ENCODE measurements around the gene UBE2H.
"Not testable (repeated sequence)": the region's sequence is repeated elsewhere in the genome, so short reads cannot be mapped to it uniquely, and the experiment has no call there.

UBE2H gene

DNA sequence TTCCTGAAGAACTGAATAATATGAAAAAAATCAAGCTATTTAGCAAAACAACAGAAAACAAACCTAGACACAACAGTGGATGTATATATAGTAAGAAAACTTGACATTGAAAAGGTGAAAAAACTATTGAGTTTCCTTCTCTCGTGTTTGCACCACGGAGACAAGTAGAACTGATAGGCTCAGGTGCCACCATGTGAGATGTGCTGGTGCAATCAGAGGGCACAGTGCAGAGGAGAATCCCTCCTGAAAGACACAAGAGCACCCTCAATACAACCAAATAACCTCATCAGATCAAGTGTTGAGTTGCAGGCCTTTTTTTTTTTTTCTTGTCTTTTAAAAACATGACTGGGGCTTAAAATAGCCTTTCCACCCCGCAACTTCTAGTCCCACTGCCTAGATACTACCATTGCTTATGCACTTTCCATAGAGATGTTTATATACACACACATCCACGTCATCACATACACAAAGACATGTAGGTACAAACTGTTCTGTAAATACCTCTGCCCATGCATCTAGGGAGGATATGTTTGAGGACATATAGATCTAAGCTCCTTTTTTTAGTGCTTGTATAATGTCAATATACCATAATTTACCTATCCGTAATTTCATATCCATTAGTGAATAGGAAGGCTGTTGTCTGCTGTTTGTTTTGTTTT is 54.1 kb downstream of the UBE2H start:
- Histone ChIP-seq H3K27me3 (no peaks in the 10 kb centered on the region; the same call in 1 of the 2 replicates), H3K4me1 (no peaks in the 10 kb centered on the region), H3K36me3 (peaks cover 5% of the 10 kb centered on the region; the same call in 1 of the 2 replicates), H3K4me3 (ENCODE audit: low read depth, low read length) (no peak overlapping the region), H3K9me3 (no peaks in the 10 kb centered on the region)
- TF ChIP-seq CTCF (IDR thresholded peaks at IDR 0.05; ENCODE audit: low read depth, low read length): no peak
- no peak for DNase-seq

GRCh38 chr7:129898007-129898406 is 54.8 kb downstream of the UBE2H start:
- H3K36me3 ChIP-seq: peaks cover 5% of the 10 kb centered on the region; the same call in 1 of the 2 replicates
- DNase-seq: no peak
- no peak for TF ChIP-seq CTCF (IDR thresholded peaks at IDR 0.05; ENCODE audit: low read depth, low read length)
- no peak overlapping the region for H3K4me3 ChIP-seq (ENCODE audit: low read depth, low read length)
- H3K4me1 ChIP-seq: no peaks in the 10 kb centered on the region
- no peaks in the 10 kb centered on the region; the same call in 1 of the 2 replicates for H3K27me3 ChIP-seq
- H3K9me3 ChIP-seq: no peaks in the 10 kb centered on the region

DNA sequence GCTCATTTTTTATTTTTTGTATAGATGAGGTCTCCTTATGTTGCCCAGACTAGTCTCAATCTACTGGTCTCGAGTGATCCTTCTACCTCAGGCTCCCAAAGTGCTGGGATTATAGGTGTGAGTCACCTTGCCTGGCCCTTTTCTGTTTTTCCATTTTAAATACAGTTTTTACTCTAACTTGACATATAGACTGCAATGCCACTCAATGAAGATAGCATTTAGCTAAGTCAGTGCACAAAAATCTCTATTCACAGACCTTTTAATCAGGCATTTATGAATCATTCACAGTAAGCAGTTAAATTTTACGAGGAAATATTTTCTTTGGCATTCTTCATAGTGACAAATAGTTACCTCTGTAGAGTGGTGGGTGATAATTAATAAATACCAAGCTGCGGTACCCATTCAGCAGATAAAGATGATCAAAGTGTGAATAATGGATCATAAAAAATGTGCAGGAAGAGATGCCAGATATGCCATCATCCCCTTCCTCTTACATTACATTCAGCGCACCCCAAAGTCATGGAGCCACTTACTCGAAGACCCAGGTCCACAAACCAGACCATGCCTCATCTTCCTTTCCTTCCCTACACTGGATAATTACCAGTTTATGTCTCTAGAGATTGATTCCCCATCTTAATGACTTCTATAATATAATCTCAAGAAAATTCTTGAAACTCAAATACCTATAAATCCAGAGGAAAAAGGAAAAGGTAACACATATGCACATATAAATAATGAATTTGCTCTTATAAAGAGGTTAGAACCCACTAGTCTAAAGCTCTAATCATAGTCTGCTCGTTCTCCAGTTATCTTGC is 56.0 kb downstream of the UBE2H start:
- no peaks in the 10 kb centered on the region; the same call in 1 of the 2 replicates for H3K27me3 ChIP-seq
- no peaks in the 10 kb centered on the region for H3K9me3 ChIP-seq
- peaks cover 5% of the 10 kb centered on the region; the same call in 1 of the 2 replicates for H3K36me3 ChIP-seq
- no peak for DNase-seq
- no peak overlapping the region for H3K4me3 ChIP-seq (ENCODE audit: low read depth, low read length)
- no peak for TF ChIP-seq CTCF (IDR thresholded peaks at IDR 0.05; ENCODE audit: low read depth, low read length)
- H3K4me1 ChIP-seq: no peaks in the 10 kb centered on the region

GRCh38 chr7:129894184-129894583 is 58.6 kb downstream of the UBE2H start:
- not testable (repeated sequence) for DNase-seq; H3K27me3 ChIP-seq; H3K4me1 ChIP-seq; H3K4me3 ChIP-seq (ENCODE audit: low read depth, low read length); H3K9me3 ChIP-seq; H3K36me3 ChIP-seq

DNA sequence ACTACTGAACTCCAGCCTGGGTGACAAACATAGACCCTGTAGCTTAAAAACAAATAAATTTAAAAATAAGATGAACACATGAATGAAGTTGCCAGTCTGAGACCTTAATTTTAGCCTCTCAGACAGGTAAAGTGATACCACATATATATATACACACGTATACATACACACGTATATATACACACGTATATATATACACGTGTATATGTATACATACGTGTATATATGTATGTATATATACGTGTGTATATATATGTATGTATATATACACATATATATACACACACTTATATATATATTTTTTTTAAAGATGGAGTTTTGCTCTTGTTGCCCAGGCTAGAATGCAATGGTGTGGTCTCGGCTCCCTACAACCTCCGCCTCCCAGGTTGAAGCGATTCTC is 62.7 kb downstream of the UBE2H start:
- Histone ChIP-seq H3K9me3 (no peaks in the 10 kb centered on the region), H3K27me3 (no peaks in the 10 kb centered on the region; the same call in 1 of the 2 replicates), H3K4me1 (peaks cover 9% of the 10 kb centered on the region), H3K4me3 (ENCODE audit: low read depth, low read length) (no peak overlapping the region), H3K36me3 (no peaks in the 10 kb centered on the region; the same call in 1 of the 2 replicates)
- no peak for TF ChIP-seq CTCF (IDR thresholded peaks at IDR 0.05; ENCODE audit: low read depth, low read length)
- DNase-seq: no peak

DNA sequence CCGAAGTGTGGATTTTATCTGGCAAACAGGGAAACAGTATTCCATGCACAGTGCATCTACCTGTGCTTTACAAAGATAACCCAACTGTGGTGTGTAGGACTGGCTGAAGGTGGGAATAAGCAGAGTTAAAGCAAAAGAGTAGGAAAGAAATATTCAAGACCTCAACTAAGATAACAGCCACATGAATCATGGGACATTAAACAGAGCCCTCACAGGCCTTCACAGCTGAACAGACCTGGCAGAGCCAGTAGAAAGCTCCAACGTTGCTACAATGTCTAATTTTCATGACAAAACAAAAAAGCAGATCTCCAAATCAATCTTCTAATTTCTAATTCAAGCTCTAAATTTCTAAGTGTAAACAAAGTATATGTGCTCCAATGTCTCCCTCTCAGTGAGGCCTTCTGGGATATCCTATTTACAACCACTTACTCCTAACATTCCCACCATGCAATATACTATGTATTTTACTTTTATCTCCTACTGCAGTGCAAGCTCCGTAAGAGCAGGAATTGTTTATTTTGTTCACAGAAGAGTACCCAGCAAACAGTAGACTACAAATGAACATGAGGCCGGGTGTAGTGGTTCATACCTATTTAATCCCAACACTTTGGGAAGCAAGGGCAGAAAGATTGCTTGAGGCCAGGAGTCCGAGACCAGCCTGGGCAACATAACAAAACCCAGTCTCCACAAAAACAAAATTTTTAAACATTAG is 63.5 kb downstream of the UBE2H start:
- no peak for DNase-seq
- H3K36me3 ChIP-seq: no peaks in the 10 kb centered on the region; the same call in 1 of the 2 replicates
- H3K9me3 ChIP-seq: no peaks in the 10 kb centered on the region
- peaks cover 9% of the 10 kb centered on the region for H3K4me1 ChIP-seq
- TF ChIP-seq CTCF (IDR thresholded peaks at IDR 0.05; ENCODE audit: low read depth, low read length): no peak
- H3K27me3 ChIP-seq: no peaks in the 10 kb centered on the region; the same call in 1 of the 2 replicates
- no peak overlapping the region for H3K4me3 ChIP-seq (ENCODE audit: low read depth, low read length)

All from BE2C (cell line).